Measurements from ENCODE around the gene PTPRE.

- TF ChIP-seq EZH2 (IDR thresholded peaks at IDR 0.05; ENCODE audit: borderline replicate concordance, low read length) (no peak), CTCF (conservative IDR thresholded peaks at IDR 0.05 in 1 of 2, IDR thresholded peaks at IDR 0.05 in 1 of 2; ENCODE audit: extremely low read depth in 1 of 2, insufficient read depth in 1 of 2, low read depth in 1 of 2, low read length in 2 of 2) (no peak)
Measured at GRCh38 chr10:128074589-128074988, 167.7 kb downstream of the PTPRE start.
